ENCODE results near the gene GNAT1. TPM values are rescaled to one million over a fixed set of nuclear protein-coding genes. Genes with fewer than 3 reads are reported as not detected.
"Not testable (repeated sequence)": the region's sequence is repeated elsewhere in the genome, so short reads cannot be mapped to it uniquely, and the experiment has no call there.

Gene GNAT1
- total RNA-seq, 1 experiment from 2014 or later: not detected

- no TSS peak for BruUV-seq (replicated peaks)
- Mint-ChIP-seq H3K36me3 (ENCODE audit: insufficient read depth, unreplicated experiment) (peaks cover 14% of the 10 kb centered on the region), H3K4me1 (ENCODE audit: insufficient read depth, unreplicated experiment) (peaks cover 54% of the 10 kb centered on the region), H3K4me3 (ENCODE audit: unreplicated experiment) (no peak overlapping the region), H3K27ac (ENCODE audit: low read depth, unreplicated experiment) (peak overlapping the region; percentile 91), H3K27me3 (ENCODE audit: insufficient read depth, unreplicated experiment) (no peaks in the 10 kb centered on the region), H3K9me3 (ENCODE audit: unreplicated experiment) (no peaks in the 10 kb centered on the region)
- intact Hi-C loops (cut with micrococcal nuclease): no loop called here
- CTCF ChIA-PET: interaction anchor here (0.6 to 1.5 kb wide), 6 partner anchors 10 to 123 kb away, joined by 3 to 7 read pairs (median 4); no protein-coding TSS in a partner anchor
- no peak for TF ChIP-seq CTCF (IDR thresholded peaks at IDR 0.05; ENCODE audit: unreplicated experiment)
- DNase-seq (ENCODE audit: unreplicated experiment): no peak
- POLR2A ChIA-PET: interaction anchor here (0.9 to 2.2 kb wide), 3 partner anchors 17 to 49 kb away, joined by 3 to 5 read pairs (median 5); partner anchors contain the start of gene IFRD2
These were observed 52.1 kb downstream of the GNAT1 start for GRCh38 chr3:50243543-50243895.

GRCh38 chr3:50244813-50245212, 53.4 kb downstream of the GNAT1 start:
- intact Hi-C loops (cut with micrococcal nuclease): not testable (repeated sequence)

GRCh38 chr3:50245251-50245745, 53.9 kb downstream of the GNAT1 start:
- intact Hi-C loops (cut with micrococcal nuclease): no loop called here
- peaks cover 4% of the 10 kb centered on the region for H3K36me3 Mint-ChIP-seq (ENCODE audit: insufficient read depth, unreplicated experiment)
- H3K4me1 Mint-ChIP-seq (ENCODE audit: insufficient read depth, unreplicated experiment): peaks cover 50% of the 10 kb centered on the region
- BruUV-seq (replicated peaks): no TSS peak
- ChIA-PET CTCF (interaction anchor here (0.5 to 5.8 kb wide), 5 partner anchors 17 to 68 kb away, joined by 3 to 107 read pairs (median 3); no protein-coding TSS in a partner anchor), POLR2A (interaction anchor here (1.2 to 3.5 kb wide), 3 partner anchors 10 to 47 kb away, joined by 5 to 26 read pairs (median 7); partner anchors contain the start of gene IFRD2)
- H3K27ac Mint-ChIP-seq (ENCODE audit: low read depth, unreplicated experiment): peak overlapping the region; percentile 91
- no peaks in the 10 kb centered on the region for H3K27me3 Mint-ChIP-seq (ENCODE audit: insufficient read depth, unreplicated experiment)
- H3K9me3 Mint-ChIP-seq (ENCODE audit: unreplicated experiment): no peaks in the 10 kb centered on the region
- peak overlapping the region; percentile 55 for H3K4me3 Mint-ChIP-seq (ENCODE audit: unreplicated experiment)
- no peak for DNase-seq (ENCODE audit: unreplicated experiment)
- TF ChIP-seq CTCF (IDR thresholded peaks at IDR 0.05; ENCODE audit: unreplicated experiment): no peak

More at GRCh38 chr3:50244813-50245212, 53.4 kb downstream of the GNAT1 start:
- ChIA-PET POLR2A (interaction anchor here (1.2 to 2.2 kb wide), 2 partner anchors 9 to 48 kb away, joined by 5 to 7 read pairs; partner anchors contain the start of gene IFRD2), CTCF (interaction anchor here (0.5 to 1.1 kb wide), 5 partner anchors 30 to 122 kb away, joined by 3 to 5 read pairs (median 3); no protein-coding TSS in a partner anchor)
- not testable (repeated sequence) for BruUV-seq (replicated peaks); H3K27me3 Mint-ChIP-seq (ENCODE audit: insufficient read depth, unreplicated experiment); H3K36me3 Mint-ChIP-seq (ENCODE audit: insufficient read depth, unreplicated experiment); DNase-seq (ENCODE audit: unreplicated experiment); H3K9me3 Mint-ChIP-seq (ENCODE audit: unreplicated experiment); H3K4me3 Mint-ChIP-seq (ENCODE audit: unreplicated experiment)
- Mint-ChIP-seq H3K27ac (ENCODE audit: low read depth, unreplicated experiment) (peak overlapping the region; percentile 91), H3K4me1 (ENCODE audit: insufficient read depth, unreplicated experiment) (peaks cover 46% of the 10 kb centered on the region)

- ChIA-PET POLR2A (interaction anchor here (0.7 to 4.6 kb wide), 10 partner anchors 9 to 115 kb away, joined by 3 to 102 read pairs (median 4); partner anchors contain the start of genes GNAI2 and IFRD2), CTCF (interaction anchor here (0.5 to 5.8 kb wide), 35 partner anchors 9 to 683 kb away, joined by 3 to 107 read pairs (median 4); partner anchors contain the start of genes GNAI2, GNAT1, IFRD2 and SEMA3B)
- peak; percentile 91 for DNase-seq (ENCODE audit: unreplicated experiment)
- H3K36me3 Mint-ChIP-seq (ENCODE audit: insufficient read depth, unreplicated experiment): peaks cover 11% of the 10 kb centered on the region
- H3K27ac Mint-ChIP-seq (ENCODE audit: low read depth, unreplicated experiment): peak overlapping the region; percentile 91
- H3K4me3 Mint-ChIP-seq (ENCODE audit: unreplicated experiment): peak overlapping the region; percentile 55
- intact Hi-C loops (cut with micrococcal nuclease): loop anchor here (1.0 kb wide), 3 partner anchors 10 to 27 kb away; partner anchors contain the start of gene GNAI2
- H3K27me3 Mint-ChIP-seq (ENCODE audit: insufficient read depth, unreplicated experiment): no peaks in the 10 kb centered on the region
- peaks cover 54% of the 10 kb centered on the region for H3K4me1 Mint-ChIP-seq (ENCODE audit: insufficient read depth, unreplicated experiment)
- H3K9me3 Mint-ChIP-seq (ENCODE audit: unreplicated experiment): no peaks in the 10 kb centered on the region
- TF ChIP-seq CTCF (IDR thresholded peaks at IDR 0.05; ENCODE audit: unreplicated experiment): peak; percentile 98
- no TSS peak for BruUV-seq (replicated peaks)
These were observed 54.6 kb downstream of the GNAT1 start for GRCh38 chr3:50245831-50246516.
